Smooth muscle cell of the brain vasculature (primary cell): ENCODE results near the gene LTBP3.

Source experiments
- DNase-seq: peaks from one replicate; pipeline ENCODE4 v3.0.0-alpha.2; 2012; ENCODE audit warnings: low read depth, low spot score

Gene LTBP3

DNA sequence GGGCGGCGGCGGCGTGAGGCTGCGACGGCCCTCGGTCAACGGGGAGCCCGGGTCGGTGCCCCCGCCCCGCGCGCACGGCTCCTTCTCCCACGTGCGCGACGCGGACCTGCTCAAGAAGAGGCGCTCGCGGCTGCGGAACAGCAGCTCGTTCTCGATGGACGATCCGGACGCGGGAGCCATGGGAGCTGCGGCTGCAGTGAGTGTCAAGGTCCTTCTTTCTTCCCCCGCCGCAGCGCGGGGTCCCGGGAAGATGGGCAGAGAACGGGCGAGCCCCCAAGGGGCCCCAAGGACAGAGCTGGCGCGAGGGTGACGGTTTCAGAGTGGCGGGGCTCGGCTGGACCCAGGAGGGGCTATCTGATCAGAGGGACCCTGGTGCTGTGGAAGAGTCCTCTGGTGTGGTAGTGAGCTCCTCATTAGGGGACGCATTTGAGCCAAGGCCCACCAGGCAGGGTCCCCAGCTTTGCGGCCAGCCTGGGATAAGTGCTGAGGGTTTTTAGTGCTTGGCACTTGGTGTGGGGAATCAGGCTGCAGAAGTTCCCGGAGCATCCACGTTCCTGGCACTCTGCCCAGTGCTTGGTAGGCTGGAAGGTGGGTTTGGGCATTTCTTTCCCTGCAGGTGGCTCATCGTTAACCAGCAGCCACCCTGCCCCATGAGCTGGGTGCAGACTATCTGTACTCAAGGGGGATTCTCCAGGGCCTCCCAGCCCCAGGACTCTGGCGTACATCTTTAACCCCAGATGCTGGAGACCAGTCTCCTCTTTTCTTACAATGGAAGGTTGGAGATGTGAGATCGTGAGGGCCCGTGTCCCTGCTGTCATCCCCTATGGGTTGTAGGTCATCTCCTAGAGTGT is 27.5 kb upstream of the LTBP3 start:
- DNase-seq, result no peak

- no peak for DNase-seq
Observed at GRCh38 chr11:65584723-65585171, 26.6 kb upstream of the LTBP3 start.

DNA sequence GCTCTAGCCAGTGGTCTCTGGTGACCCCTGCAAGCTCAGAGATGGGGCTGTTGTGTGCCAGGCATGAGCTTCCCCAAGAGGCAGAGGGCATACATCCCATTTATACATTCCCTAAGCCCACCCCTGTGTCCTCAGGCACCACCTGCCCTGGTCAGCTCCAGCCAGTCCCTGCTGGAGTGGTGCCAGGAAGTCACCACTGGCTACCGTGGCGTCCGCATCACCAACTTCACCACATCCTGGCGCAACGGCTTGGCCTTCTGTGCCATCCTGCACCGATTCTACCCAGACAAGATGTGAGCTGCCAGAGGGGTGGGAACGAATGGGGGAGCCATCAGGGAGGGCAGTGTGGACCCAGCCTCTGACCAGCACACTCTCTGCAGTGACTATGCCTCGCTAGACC is 25.9 kb upstream of the LTBP3 start:
- DNase-seq, result no peak

DNA sequence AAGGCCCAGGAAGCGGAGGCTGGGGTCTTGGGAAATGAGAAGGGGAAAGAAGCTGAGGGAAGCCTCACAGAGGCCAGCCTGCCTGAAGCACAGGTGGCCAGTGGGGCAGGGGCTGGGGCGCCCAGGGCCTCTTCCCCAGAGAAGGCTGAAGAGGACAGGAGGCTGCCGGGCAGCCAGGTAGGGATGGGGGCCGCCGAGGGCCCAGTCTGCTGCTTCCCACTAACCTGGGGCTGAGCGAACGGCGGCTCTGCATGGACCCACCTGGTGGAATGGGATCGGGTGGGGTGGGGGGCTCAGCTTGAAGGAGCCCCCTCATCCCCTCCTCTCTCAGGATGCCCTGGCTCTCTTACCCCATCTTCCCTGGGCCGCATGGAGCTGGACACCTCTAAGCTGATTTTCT is 25.4 kb upstream of the LTBP3 start:
- DNase-seq, result no peak

DNA sequence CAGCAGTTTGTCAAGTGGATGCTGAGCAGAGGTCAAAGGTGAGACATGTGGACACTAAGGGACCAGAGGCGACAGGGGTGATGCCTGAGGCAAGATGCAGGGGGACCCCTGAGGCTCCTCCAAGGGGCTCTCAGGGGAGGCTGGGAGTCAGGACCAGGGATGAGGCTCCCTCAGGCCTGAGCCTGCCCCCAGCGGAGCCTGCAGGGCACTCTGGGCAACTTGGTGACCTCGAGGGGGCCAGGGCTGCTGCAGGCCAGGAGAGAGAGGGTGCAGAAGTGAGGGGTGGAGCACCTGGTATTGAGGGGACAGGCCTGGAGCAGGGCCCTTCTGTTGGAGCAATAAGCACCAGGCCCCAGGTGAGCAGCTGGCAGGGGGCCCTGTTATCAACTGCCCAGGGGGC is 23.8 kb upstream of the LTBP3 start:
- DNase-seq, result no peak

GRCh38 chr11:65580756-65581155 is 22.6 kb upstream of the LTBP3 start:
- DNase-seq, result no peak

DNA sequence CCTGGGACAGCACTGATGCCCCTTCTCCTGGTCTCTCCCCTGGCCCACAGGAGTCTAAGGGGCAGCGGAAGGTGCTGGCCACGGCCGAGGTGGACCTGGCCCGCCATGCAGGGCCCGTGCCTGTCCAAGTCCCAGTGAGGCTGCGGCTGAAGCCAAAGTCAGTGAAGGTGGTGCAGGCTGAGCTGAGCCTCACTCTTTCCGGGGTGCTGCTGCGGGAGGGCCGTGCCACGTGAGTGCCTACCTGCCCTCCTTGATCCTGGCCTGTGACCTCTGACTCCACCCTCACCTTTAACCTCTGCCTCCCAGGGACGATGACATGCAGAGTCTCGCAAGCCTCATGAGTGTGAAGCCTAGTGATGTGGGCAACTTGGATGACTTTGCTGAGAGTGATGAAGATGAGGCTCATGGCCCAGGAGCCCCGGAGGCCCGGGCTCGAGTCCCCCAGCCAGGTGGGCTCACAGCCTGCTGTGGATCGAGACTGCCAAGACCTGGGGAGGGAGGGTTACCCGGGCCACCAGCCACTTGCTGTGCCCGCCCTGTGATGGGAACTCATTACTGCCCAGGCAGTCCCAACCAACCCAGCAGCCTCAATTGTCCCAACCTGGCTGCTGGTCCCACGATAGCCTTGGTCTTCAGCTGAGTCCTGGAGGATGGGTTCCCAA is 22.0 kb upstream of the LTBP3 start:
- no peak for DNase-seq

GRCh38 chr11:65579291-65579690 is 21.1 kb upstream of the LTBP3 start:
- no peak for DNase-seq

GRCh38 chr11:65578667-65579066 is 20.5 kb upstream of the LTBP3 start:
- DNase-seq, result no peak

- no peak for DNase-seq
Observed at GRCh38 chr11:65578134-65578533, 20.0 kb upstream of the LTBP3 start.

DNA sequence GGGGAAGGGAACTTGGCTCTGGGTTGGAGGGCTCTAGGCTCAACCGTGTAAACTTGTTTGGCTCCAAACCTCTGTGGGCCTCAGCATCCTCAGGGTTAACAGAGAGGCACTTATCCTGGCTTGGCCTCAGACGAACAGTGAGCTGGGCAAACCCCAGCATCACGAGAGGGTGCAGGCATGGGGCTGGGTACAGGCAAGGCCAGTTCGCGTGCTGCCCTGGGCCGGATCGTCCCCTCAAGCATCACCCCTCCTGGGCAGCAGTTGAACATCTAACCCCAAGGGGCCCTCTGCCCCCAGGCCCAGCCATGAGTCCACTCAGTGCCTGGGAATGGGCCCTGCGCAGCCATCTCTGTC is 19.6 kb upstream of the LTBP3 start:
- no peak for DNase-seq

DNA sequence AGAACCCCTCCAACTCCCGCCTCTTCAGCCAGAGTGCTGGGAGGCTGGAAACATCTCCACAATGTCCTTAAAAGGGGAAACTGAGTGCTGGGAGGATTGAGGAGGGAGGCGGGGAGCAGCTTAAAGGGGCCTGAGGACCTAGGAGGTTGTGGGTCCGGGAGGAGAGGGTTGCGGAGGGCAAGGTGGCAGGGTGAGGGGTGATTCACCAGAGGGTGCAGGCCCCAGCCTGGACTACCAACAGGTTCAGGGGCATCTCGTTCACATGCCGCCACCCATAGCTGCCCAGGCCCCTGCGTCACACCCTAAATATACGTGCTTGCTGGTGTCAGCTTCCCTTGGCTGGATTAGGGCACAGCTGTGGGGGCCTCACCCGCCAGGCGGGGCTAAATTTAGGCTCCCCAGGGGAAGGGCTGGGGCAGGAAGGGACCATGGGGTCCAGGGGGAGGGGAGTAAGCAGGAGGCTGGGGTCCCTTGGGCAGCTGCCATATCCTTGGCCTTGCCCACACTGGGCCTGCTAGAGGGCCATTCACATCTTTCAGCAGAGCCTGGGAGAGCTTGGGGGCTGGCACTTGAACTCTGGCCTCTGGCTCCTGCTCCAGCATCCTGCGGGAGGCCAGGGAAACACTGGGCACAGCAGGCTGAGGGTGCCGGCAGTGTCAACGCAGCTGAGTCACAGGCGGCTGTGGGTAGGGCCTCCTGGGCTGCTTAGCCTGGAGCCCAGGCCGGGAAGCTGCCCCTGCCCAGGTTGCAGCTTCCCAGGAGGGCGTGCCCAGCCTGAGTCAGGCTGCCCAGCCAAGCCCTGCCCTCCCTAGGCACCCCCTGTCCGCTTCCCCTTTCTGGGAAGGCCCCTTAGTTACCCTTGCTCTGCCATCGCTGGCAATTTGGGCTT is 19.0 kb upstream of the LTBP3 start:
- DNase-seq, result no peak

DNA sequence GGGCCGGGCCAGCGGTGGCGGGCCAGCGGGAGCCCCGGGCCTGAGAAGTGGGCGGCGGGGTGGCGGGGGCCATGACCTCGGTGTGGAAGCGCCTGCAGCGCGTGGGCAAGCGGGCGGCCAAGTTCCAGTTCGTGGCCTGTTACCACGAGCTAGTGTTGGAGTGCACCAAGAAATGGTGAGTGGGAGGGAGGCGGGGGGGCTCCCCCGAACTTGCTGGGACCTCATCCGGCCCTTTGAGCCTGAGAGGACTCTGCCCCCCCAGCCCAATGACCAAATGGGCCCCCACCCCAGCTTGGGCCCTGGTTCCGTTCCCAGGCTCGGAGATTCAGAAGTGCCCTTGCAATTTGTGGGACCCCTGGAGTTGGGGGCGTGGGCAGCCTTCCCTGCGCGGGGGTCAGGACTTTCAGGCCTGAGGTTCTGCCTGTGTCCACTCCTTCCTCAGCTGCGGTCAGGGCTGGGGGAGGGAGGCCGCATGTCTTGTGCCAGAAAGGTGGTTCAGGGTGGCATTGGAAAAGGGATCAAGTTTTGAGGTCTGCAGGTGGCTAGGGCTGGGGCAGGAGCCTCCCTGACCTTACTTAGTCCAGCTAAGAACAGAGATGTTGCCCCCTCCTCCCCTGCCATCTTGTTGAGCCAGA is 18.2 kb upstream of the LTBP3 start:
- DNase-seq, result no peak

DNA sequence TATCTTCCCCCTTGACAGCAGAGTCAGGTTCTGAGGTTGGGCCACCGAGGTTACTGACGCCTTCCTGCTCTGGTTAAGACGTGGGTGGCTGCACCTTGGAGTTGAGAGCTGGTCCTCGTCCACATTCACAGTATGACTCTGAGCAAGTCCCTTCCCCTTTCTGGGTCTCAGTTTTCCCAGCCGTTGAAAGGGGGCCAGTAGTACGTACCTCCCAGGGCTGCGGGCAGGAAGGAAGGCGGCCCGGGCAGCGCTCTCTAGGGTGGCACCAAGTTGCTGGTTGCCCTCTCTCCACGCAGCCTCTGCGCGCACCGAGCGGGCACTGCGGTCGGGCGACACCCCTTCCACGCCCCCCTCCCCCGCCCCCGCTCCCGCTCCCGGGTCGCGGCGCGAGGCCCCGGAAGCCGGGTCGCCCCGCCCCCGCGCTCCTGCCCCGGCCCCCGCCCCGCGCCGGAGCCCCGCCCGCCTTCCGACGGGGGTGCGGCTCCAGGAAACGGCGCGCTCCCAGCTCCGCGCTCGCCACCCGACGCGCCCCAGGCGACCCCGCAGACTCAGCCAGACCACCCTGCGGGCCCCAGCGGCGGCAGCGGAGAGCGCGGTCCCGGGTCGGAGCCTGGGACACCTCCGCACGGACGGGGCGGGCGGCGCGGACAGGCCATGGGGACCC is 17.5 kb upstream of the LTBP3 start, which contains the start of gene EHBP1L1:
EHBP1L1 (plus strand) TSS at position 486 of the 664 bp plus-strand sequence. CDS start 250 bp downstream, outside the sequence.
- no peak for DNase-seq

- no peak for DNase-seq
Observed at GRCh38 chr11:65574811-65575567, 16.8 kb upstream of the LTBP3 start.

GRCh38 chr11:65574109-65574810 is 16.1 kb upstream of the LTBP3 start:
- peak; percentile 83 for DNase-seq

- no peak for DNase-seq
Observed at GRCh38 chr11:65573391-65574079, 15.4 kb upstream of the LTBP3 start.

GRCh38 chr11:65572356-65573051 is 14.3 kb upstream of the LTBP3 start, which contains the start of gene FAM89B:
FAM89B (plus strand) TSS chr11:65572538; CDS start chr11:65572670, 132 bp downstream.
- peak; percentile 75 for DNase-seq
